Measurements from ENCODE around the gene ANO4. TPM values are rescaled to one million over a fixed set of nuclear protein-coding genes. Genes with fewer than 3 reads are reported as not detected.

Gene ANO4
- total RNA-seq, 2 donors from 2014 or later = 7.2 to 8.5 TPM

DNA sequence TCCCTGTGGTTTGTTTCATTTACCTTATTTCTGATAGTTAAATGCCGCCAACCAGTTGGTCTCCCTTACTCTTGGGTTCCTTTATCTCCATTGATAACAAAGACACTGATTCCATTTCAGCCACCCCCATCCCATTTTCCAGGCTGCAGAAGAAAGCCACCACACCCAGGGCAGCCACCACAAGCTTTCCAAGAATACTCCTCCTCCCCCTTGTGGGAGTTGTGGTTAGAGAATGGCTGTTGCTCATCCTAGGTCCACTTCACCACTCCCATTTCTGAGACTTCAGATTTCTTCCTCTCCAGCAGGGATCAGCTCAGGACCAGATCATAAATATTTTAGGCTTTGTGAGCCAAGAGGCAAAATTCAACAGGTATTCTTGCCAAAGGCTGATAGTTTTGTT lies 73.9 kb downstream of the ANO4 start:
- no peak overlapping the region for H3K27ac ChIP-seq
- H3K4me1 ChIP-seq (replicated peaks) = no peaks in the 10 kb centered on the region
- H3K36me3 ChIP-seq = no peaks in the 10 kb centered on the region
- no peak overlapping the region for H3K4me3 ChIP-seq
- 100% methylated on average over 1 of the region's 1 CpG for WGBS
- TF ChIP-seq, protein P1, sequence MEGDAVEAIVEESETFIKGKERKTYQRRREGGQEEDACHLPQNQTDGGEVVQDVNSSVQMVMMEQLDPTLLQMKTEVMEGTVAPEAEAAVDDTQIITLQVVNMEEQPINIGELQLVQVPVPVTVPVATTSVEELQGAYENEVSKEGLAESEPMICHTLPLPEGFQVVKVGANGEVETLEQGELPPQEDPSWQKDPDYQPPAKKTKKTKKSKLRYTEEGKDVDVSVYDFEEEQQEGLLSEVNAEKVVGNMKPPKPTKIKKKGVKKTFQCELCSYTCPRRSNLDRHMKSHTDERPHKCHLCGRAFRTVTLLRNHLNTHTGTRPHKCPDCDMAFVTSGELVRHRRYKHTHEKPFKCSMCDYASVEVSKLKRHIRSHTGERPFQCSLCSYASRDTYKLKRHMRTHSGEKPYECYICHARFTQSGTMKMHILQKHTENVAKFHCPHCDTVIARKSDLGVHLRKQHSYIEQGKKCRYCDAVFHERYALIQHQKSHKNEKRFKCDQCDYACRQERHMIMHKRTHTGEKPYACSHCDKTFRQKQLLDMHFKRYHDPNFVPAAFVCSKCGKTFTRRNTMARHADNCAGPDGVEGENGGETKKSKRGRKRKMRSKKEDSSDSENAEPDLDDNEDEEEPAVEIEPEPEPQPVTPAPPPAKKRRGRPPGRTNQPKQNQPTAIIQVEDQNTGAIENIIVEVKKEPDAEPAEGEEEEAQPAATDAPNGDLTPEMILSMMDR (IDR thresholded peaks at IDR 0.05) = no peak
- TF ChIP-seq POLR2A (IDR thresholded peaks at IDR 0.05) (no peak), POLR2AphosphoS5 (IDR thresholded peaks at IDR 0.05) (no peak)
- DNase-seq (ENCODE audit: low spot score) = no peak
- H3K27me3 ChIP-seq (replicated peaks; ENCODE audit: insufficient read depth) = no peaks in the 10 kb centered on the region
- no peaks in the 10 kb centered on the region for H3K9me3 ChIP-seq
- intact Hi-C loops (cut with DNase I) = no loop called here

DNA sequence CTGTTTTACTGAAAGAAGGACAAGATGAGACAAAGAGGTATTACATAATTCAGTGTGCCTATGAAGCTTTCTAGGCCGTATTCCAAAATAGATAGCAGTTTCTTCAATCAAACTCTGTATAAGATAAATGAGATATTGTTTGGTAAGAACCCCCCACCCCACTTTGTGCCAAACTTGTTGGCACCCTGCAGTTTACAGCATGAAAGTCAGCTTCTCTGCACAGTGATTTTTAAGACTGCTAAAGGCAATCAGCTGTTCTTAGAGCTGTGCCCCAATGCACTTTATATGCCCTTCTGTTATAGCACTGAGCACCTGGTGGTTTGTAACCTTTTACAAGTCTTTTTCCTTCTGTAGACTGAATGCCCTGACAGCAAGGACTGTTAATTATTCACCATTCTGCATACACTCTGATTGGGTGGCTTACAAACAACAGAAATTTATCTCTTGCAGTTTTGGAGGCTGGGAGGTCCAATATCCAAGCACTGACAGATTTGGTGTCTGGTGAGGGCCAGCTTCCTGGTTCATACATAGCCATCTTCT lies 76.7 kb downstream of the ANO4 start:
- Histone ChIP-seq H3K9me3 (no peaks in the 10 kb centered on the region), H3K4me1 (replicated peaks) (no peaks in the 10 kb centered on the region), H3K36me3 (no peaks in the 10 kb centered on the region), H3K4me3 (no peak overlapping the region), H3K27me3 (replicated peaks; ENCODE audit: insufficient read depth) (no peaks in the 10 kb centered on the region), H3K27ac (no peak overlapping the region)
- WGBS = 57% methylated on average over 1 of the region's 1 CpG
- intact Hi-C loops (cut with DNase I) = no loop called here
- no peak for DNase-seq (ENCODE audit: low spot score)
- TF ChIP-seq POLR2A (IDR thresholded peaks at IDR 0.05) (no peak), POLR2AphosphoS5 (IDR thresholded peaks at IDR 0.05) (no peak)
- TF ChIP-seq, protein P1 (IDR thresholded peaks at IDR 0.05) = no peak

DNA sequence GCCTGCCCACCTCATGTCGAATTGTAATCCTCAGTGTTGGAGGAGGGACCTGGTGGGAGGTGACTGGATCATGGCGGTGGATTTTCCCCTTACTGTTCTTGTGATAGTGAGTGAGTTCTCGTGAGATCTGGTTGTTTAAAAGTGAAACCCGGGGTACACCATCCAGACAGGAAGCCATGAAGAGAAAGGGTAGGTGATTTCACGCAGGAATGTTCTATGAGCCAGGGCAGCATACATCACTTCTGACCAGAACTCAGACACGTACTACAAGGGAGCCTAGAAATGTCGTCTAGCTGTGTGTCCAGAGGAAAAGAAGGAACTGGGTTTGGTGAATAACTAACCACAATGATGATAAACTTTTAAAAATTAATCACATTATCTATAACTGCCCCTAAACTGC lies 80.6 kb downstream of the ANO4 start:
- intact Hi-C loops (cut with DNase I) = no loop called here
- DNase-seq (ENCODE audit: low spot score) = no peak
- Histone ChIP-seq H3K9me3 (no peaks in the 10 kb centered on the region), H3K36me3 (no peaks in the 10 kb centered on the region), H3K4me3 (no peak overlapping the region), H3K27me3 (replicated peaks; ENCODE audit: insufficient read depth) (no peaks in the 10 kb centered on the region), H3K4me1 (replicated peaks) (no peaks in the 10 kb centered on the region), H3K27ac (no peak overlapping the region)
- WGBS = 88% methylated on average over 7 of the region's 7 CpGs
- TF ChIP-seq POLR2AphosphoS5 (IDR thresholded peaks at IDR 0.05) (no peak), POLR2A (IDR thresholded peaks at IDR 0.05) (no peak)
- TF ChIP-seq, protein P1 (IDR thresholded peaks at IDR 0.05) = no peak

DNA sequence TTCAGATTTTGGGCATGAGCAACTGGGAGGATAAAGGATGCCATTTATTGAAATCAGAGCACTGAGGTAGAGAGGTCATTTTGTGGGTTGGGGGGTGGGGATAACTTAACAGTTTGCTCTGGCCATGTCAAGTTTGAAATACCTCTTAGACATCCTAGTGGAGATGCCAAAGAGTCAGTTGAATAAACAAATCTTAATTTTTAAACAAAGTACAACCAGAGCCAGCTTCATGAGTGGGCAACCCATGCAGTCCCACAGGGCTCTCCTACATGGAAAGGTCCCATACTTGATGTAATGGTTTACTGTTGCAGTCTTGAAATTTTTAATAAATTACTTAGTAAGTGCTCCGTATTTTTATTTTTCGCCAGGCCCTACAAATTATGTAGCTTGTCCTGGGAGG lies 81.2 kb downstream of the ANO4 start:
- WGBS = 92% methylated on average over 2 of the region's 2 CpGs
- Histone ChIP-seq H3K9me3 (no peaks in the 10 kb centered on the region), H3K27me3 (replicated peaks; ENCODE audit: insufficient read depth) (no peaks in the 10 kb centered on the region), H3K27ac (no peak overlapping the region), H3K4me1 (replicated peaks) (no peaks in the 10 kb centered on the region), H3K4me3 (no peak overlapping the region), H3K36me3 (no peaks in the 10 kb centered on the region)
- intact Hi-C loops (cut with DNase I) = no loop called here
- TF ChIP-seq POLR2A (IDR thresholded peaks at IDR 0.05) (no peak), POLR2AphosphoS5 (IDR thresholded peaks at IDR 0.05) (no peak)
- TF ChIP-seq, protein P1 (IDR thresholded peaks at IDR 0.05) = no peak
- no peak for DNase-seq (ENCODE audit: low spot score)

DNA sequence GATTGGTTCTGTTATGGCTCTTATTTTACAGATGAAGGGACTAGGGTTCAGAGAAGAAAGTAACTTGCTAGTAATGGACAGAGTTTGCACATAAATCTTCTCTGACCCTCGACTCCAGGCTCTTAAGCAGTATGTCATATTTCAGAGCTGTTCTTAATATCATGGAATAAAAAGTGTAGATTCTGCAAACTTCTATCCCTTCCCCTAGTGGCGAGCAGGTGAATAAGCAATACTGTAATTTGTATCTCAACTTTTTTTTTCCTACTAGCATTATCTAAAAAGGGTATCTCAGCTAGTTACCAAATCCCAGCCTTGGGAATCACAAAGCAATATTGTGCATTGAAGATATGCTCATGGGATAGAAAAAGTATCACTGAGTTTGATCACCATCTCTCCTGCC lies 83.2 kb downstream of the ANO4 start:
- Histone ChIP-seq H3K9me3 (no peaks in the 10 kb centered on the region), H3K36me3 (no peaks in the 10 kb centered on the region), H3K27ac (no peak overlapping the region), H3K4me1 (replicated peaks) (no peaks in the 10 kb centered on the region), H3K4me3 (no peak overlapping the region), H3K27me3 (replicated peaks; ENCODE audit: insufficient read depth) (no peaks in the 10 kb centered on the region)
- 69% methylated on average over 2 of the region's 2 CpGs for WGBS
- intact Hi-C loops (cut with DNase I) = no loop called here
- TF ChIP-seq POLR2AphosphoS5 (IDR thresholded peaks at IDR 0.05) = no peak
- no peak for TF ChIP-seq POLR2A (IDR thresholded peaks at IDR 0.05)
- TF ChIP-seq, protein P1 (IDR thresholded peaks at IDR 0.05) = no peak
- no peak for DNase-seq (ENCODE audit: low spot score)

Measured in prostate gland (tissue), 2 donors.